ENCODE results near the gene AQR.

DNA sequence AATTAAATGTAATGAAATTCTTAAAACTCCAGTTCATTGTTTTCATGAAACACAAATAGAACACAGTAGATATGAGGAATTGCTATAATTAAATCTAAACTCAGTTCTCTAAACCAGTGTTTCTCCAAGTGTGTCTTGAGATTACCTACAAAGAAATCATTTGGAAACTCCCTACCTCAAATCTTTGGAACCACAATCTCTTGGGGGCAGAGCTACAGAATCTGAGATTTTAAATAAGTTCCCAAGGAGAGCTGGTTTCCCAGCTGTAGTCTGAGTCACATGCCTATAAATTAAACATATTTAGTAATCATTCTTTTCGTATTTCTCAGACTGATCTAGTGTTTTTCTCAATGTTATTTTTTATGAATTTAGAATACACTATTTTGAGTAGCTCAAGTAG is 157.2 kb downstream of the AQR start:
- TF ChIP-seq EP300 (IDR thresholded peaks at IDR 0.05; ENCODE audit: borderline replicate concordance in 1 of 2, low read depth in 2 of 2, low read length in 2 of 2): no peak
- no peak for TF ChIP-seq EZH2 (IDR thresholded peaks at IDR 0.05; ENCODE audit: low read depth, low read length, severe bottlenecking)
- TF ChIP-seq MAFK (IDR thresholded peaks at IDR 0.05; ENCODE audit: low read depth, low read length): no peak
- TF ChIP-seq, protein P1, sequence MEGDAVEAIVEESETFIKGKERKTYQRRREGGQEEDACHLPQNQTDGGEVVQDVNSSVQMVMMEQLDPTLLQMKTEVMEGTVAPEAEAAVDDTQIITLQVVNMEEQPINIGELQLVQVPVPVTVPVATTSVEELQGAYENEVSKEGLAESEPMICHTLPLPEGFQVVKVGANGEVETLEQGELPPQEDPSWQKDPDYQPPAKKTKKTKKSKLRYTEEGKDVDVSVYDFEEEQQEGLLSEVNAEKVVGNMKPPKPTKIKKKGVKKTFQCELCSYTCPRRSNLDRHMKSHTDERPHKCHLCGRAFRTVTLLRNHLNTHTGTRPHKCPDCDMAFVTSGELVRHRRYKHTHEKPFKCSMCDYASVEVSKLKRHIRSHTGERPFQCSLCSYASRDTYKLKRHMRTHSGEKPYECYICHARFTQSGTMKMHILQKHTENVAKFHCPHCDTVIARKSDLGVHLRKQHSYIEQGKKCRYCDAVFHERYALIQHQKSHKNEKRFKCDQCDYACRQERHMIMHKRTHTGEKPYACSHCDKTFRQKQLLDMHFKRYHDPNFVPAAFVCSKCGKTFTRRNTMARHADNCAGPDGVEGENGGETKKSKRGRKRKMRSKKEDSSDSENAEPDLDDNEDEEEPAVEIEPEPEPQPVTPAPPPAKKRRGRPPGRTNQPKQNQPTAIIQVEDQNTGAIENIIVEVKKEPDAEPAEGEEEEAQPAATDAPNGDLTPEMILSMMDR (IDR thresholded peaks at IDR 0.05; ENCODE audit: control extremely low read depth in 1 of 3, insufficient read depth in 1 of 3, low read depth in 1 of 3, low read length in 3 of 3): no peak
